ENCODE measurements around the gene BRD7. TPM values are rescaled to one million over a fixed set of nuclear protein-coding genes. Genes with fewer than 3 reads are reported as not detected.

Gene BRD7
- total RNA-seq, 2 donors from 2014 or later, result 21.8 to 32.6 TPM

GRCh38 chr16:50273888-50274325 lies 94.9 kb downstream of the BRD7 start:
- 62 to 71% methylated on average over 13 of the region's 13 CpGs for WGBS, 2 donors
- H3K4me3 ChIP-seq, result no peak overlapping the region
- peak overlapping the region in 1 of 4 donors; percentile 65 for H3K27ac ChIP-seq

GRCh38 chr16:50273382-50273690 lies 95.5 kb downstream of the BRD7 start:
- intact Hi-C loops (cut with DNase I), result no loop called here
- Histone ChIP-seq H3K4me3 (no peak overlapping the region), H3K36me3 (replicated peaks in 1 of 2; ENCODE audit: insufficient read depth in 1 of 2, low read depth in 2 of 2) (no peaks in the 10 kb centered on the region), H3K9me3 (no peaks in the 10 kb centered on the region), H3K27me3 (no peaks in the 10 kb centered on the region), H3K4me1 (no peaks in the 10 kb centered on the region), H3K27ac (no peak overlapping the region)
- no peak for DNase-seq
- ATAC-seq, result no peak
- no peak for TF ChIP-seq POLR2A (IDR thresholded peaks at IDR 0.05)
- TF ChIP-seq CTCF (IDR thresholded peaks at IDR 0.05), result no peak
- 90% methylated on average over 2 of the region's 2 CpGs; no CpG with 5 or more reads in 1 of the 2 donors for WGBS, 2 donors

More at GRCh38 chr16:50273888-50274325, 94.9 kb downstream of the BRD7 start:
- no peak for DNase-seq
- Histone ChIP-seq H3K9me3 (no peaks in the 10 kb centered on the region), H3K4me1 (no peaks in the 10 kb centered on the region), H3K27me3 (no peaks in the 10 kb centered on the region), H3K36me3 (replicated peaks in 1 of 2; ENCODE audit: insufficient read depth in 1 of 2, low read depth in 2 of 2) (no peaks in the 10 kb centered on the region)
- TF ChIP-seq POLR2A (IDR thresholded peaks at IDR 0.05), result no peak
- no peak for TF ChIP-seq CTCF (IDR thresholded peaks at IDR 0.05)
- intact Hi-C loops (cut with DNase I), result no loop called here
- ATAC-seq, result no peak

GRCh38 chr16:50272687-50273381 lies 96.0 kb downstream of the BRD7 start:
- Histone ChIP-seq H3K36me3 (replicated peaks in 1 of 2; ENCODE audit: insufficient read depth in 1 of 2, low read depth in 2 of 2) (no peaks in the 10 kb centered on the region), H3K9me3 (no peaks in the 10 kb centered on the region), H3K4me3 (no peak overlapping the region), H3K27ac (no peak overlapping the region), H3K27me3 (no peaks in the 10 kb centered on the region), H3K4me1 (no peaks in the 10 kb centered on the region)
- intact Hi-C loops (cut with DNase I), result no loop called here
- DNase-seq, result no peak
- ATAC-seq, result no peak
- 79 to 85% methylated on average over 3 to 5 of the region's 5 CpGs for WGBS, 2 donors
- no peak for TF ChIP-seq POLR2A (IDR thresholded peaks at IDR 0.05)
- no peak for TF ChIP-seq CTCF (IDR thresholded peaks at IDR 0.05)

- no peaks in the 10 kb centered on the region for H3K4me1 ChIP-seq
- intact Hi-C loops (cut with DNase I), result no loop called here
- H3K4me3 ChIP-seq, result no peak overlapping the region
- TF ChIP-seq POLR2A (IDR thresholded peaks at IDR 0.05) (no peak), CTCF (IDR thresholded peaks at IDR 0.05) (no peak)
- H3K27me3 ChIP-seq, result no peaks in the 10 kb centered on the region
- no peak overlapping the region for H3K27ac ChIP-seq
- H3K36me3 ChIP-seq (replicated peaks in 1 of 2; ENCODE audit: insufficient read depth in 1 of 2, low read depth in 2 of 2), result no peaks in the 10 kb centered on the region
- ATAC-seq (no peak), DNase-seq (no peak)
- no peaks in the 10 kb centered on the region for H3K9me3 ChIP-seq
- 67 to 89% methylated on average over 3 to 7 of the region's 7 CpGs for WGBS, 2 donors
These were observed 96.6 kb downstream of the BRD7 start for GRCh38 chr16:50272111-50272571.
